HG03460 (cell line): Measurements from ENCODE around the gene C9orf72.
"Not testable (repeated sequence)": the region's sequence is repeated elsewhere in the genome, so short reads cannot be mapped to it uniquely, and the experiment has no call there.

Experiments
- ATAC-seq: cut with Tn5 transposase; IDR thresholded peaks from one replicate; pipeline ENCODE4 v1.9.1; 2021; ENCODE audit not compliant: unreplicated experiment

Gene C9orf72, protein sequence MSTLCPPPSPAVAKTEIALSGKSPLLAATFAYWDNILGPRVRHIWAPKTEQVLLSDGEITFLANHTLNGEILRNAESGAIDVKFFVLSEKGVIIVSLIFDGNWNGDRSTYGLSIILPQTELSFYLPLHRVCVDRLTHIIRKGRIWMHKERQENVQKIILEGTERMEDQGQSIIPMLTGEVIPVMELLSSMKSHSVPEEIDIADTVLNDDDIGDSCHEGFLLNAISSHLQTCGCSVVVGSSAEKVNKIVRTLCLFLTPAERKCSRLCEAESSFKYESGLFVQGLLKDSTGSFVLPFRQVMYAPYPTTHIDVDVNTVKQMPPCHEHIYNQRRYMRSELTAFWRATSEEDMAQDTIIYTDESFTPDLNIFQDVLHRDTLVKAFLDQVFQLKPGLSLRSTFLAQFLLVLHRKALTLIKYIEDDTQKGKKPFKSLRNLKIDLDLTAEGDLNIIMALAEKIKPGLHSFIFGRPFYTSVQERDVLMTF

DNA sequence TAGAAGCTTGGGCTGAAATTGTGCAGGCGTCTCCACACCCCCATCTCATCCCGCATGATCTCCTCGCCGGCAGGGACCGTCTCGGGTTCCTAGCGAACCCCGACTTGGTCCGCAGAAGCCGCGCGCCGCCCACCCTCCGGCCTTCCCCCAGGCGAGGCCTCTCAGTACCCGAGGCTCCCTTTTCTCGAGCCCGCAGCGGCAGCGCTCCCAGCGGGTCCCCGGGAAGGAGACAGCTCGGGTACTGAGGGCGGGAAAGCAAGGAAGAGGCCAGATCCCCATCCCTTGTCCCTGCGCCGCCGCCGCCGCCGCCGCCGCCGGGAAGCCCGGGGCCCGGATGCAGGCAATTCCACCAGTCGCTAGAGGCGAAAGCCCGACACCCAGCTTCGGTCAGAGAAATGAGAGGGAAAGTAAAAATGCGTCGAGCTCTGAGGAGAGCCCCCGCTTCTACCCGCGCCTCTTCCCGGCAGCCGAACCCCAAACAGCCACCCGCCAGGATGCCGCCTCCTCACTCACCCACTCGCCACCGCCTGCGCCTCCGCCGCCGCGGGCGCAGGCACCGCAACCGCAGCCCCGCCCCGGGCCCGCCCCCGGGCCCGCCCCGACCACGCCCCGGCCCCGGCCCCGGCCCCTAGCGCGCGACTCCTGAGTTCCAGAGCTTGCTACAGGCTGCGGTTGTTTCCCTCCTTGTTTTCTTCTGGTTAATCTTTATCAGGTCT, at the start of gene C9orf72:
TSS of gene C9orf72 (minus strand) at position 564 of the 716 bp plus-strand sequence. CDS start 6,361 bp downstream, outside the sequence.
- peak; percentile 59 for ATAC-seq

DNA sequence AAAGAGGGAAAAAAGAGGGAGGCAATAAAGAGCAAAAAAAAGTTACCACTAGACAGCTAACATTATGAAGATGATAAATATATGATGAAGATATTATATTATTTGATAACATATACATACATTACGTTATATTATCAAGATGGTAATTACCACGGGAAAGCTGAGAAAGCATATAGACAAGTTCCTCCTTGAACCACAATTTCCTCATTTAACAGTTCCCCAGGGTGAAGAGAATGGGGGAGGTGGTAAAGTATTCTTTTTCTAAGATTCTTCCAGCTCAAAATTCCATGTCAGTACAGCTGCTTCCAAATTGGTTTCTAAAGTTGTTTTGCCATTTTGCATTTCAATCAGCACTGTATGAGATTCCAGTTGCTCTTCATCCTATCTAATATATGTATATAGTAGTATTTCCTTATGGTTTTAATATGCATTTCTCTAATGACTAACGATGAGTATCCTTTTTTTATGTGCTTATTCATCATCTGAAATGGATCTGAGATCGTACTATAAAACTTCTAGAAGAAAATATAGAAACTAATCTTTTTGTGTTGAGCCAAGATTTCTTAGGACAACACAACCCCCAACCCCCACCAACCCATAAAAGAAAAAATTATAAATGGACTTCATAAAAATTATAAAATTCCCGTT, 49.5 kb upstream of the C9orf72 start:
- ATAC-seq = no peak

DNA sequence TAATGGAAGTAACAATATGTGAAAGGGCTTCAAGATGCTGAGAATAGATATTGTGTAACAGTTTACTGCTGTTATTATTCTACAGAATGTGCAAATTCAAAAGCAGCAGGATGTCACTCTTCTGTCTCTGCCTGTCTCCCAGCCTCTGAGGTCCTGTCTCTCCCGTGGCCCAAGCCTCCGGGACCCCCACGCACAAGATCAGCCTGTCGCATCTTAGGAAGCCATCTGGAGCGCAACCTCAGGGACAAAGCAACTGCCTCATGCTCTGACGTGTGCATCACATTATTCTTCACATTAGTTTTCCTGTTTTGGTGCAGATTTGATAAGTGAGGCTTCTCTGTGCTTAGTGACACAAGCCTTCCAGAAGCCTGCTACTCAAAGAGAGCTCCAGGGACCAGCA, 46.5 kb upstream of the C9orf72 start:
- ATAC-seq = no peak

DNA sequence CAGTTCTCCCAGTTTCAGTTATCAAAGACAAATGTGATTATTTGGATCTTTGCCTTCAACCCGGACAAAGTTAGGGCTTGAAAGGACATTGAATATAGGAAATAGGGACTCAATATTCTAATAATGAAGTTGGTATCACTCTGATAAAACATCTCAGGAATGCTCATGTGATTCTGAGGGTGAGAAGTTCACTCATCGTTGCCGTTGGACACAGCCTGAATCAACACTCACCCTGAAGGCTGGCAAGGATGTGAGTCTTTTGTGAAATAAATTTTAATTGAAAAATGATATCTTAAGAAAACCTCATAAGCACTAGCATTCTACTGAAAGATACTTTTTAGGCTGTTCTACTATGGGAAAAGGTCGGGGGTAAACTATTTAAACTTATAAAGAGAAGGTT, 44.8 kb upstream of the C9orf72 start:
- no peak for ATAC-seq

DNA sequence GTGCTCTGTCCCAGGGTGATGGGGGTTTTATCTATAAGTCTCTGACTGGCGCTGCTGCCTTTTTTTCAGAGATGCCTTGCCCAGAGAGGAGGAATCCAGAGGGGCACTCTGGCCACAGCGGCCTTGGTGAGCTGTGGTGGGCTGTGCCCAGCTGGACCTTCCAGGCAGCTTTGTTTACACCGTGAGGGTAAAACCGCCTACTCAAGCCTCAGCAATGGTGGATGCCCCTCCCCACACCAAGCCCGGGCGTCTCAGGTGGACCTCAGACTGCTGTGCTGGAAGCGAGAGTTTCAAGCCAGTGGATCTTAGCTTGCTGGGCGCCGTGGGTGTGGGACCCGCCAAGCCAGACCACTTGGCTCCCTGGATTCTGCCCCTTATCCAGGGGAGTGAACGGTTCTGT, 41.3 kb upstream of the C9orf72 start:
- no peak for ATAC-seq

DNA sequence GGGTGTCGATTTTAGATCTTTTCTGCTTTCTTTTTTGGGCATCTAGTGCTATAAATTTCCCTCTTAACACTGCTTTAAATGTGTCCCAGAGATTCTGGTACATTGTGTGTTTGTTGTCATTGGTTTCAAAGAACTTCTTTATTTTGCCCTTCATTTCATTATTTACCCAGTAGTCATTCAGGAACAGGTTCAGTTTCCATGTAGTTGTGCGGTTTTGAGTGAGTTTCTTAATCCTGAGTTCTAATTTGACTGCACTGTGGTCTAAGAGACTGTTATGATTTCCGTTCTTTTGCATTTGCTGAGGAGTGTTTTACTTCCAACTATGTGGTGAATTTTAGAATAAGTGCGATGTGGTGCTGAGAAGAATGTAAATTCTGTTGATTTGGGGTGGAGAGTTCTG, 38.8 kb upstream of the C9orf72 start:
- not testable (repeated sequence) for ATAC-seq

DNA sequence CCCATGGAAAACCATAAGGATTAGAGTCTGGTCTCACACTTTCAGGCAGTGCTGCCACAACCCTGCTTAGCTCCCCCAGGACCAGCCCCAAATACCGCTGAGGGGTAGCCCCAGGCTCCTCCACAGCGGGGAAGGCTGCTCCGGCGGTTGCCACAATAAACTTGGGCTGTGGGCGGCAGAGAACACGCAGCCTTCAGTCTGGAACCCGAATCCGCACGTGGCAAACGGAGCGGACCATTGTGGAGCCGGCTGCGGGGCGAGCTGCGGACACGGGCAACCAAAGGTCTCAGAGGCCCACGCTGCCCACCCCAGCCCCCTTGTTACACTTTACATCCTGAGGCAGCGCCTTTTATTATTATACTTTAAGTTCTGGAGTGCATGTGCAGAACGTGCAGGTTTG, 37.3 kb upstream of the C9orf72 start:
- no peak for ATAC-seq

DNA sequence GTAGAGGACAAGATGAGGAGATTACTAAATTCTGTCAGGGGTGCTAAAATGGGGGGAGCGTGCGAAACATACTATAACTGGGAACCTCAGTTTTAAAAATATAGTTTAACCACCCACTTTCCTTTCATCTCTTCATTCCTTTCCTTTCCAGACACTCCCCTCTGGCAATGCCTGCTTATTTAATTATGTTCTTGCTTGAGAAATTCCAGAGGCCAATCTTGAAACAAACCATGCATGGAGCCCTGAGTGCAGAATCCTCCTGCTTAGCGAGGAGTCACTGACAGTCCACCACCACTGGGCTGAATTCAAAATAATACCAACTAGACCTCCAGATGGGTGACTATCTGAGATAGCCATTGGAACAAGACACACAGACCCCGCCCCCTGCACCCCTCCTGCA, 29.7 kb upstream of the C9orf72 start:
- no peak for ATAC-seq

DNA sequence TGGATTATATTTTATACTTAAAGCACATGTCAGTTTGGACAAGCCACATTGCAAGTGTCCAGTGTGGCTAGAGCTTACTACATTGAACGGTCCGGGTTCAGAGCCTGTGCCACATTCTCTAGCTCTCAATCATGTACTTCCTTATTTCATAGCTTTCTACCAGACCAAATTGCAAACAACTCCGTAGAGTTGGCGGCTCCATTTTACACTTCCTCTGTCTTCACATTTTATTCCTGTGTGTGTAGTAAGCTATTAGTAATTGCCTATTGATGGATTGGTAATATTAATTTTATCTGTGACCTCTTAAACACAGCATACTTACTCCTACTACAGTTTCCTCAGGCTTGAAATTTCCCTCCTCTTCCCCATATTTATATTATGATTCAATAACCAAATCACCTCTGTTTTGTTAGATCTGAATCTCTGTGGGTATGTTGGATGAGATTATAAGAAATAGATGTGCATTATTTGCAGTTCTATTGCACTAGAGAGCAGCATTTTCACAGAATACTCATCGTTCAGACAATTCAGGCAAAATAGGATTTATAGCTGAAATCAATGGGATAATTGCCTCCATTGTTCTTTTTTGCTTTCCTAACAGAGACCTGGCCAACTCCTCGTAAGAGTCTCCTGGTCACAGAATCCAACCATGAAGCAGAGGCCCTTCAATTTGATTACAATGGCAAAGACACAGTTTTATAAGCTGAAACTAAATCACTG, 29.0 kb upstream of the C9orf72 start:
- no peak for ATAC-seq

DNA sequence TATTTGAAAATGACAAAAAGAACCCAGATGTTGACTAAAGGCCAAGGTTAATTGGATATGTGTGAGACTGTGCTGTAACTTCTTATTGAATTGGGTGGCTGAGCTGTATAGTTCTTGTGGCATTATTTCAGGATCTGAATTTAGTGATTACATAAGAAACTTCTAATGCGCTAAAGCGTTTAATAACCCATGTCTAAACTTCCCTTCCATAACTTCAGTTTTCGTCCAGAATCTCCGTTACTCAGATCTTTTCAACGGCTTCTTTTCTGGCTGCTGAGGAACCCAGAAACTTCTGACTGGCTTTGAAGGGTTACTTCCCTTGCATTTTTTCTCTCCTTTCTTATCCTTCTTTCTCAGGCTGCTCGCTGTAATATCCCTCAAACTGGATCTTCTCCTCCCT, 28.1 kb upstream of the C9orf72 start:
- no peak for ATAC-seq

DNA sequence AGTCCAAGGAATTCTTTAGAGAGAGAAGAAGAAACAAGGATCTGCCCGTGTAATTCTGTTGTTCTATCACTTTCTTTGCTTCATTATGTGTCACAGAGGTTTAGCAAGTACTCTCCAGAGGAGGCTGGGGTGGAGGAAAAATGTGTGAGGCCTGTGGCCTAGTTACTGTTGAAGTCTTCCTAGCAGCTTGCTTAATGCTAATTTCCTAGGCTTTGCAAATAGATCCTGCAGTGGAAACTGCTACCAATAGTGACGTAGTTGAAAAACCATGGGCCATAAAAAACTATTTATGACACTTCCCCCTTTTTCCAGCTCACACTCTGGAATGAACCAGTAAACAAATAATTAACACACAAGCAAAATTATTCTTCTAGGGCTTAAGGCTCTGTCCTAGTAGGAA, 27.0 kb upstream of the C9orf72 start:
- no peak for ATAC-seq

DNA sequence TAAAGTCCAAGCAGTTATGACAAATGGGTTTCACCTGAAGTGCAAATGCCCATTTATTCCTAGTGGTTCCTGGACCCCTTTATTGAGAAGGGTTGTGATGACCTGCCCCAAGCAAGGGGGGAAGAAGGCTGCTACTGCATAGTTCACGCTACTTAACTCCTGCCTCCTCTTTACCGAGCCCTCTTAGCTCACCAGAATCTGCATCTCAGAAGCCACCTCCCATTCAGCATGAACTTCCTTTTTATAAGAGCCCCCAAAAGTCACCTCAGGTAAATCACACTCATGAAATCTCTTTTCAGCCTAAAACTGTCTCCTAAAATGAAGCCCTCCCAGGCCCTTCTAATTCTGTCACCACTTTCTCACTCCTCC, 26.6 kb upstream of the C9orf72 start:
- no peak for ATAC-seq

DNA sequence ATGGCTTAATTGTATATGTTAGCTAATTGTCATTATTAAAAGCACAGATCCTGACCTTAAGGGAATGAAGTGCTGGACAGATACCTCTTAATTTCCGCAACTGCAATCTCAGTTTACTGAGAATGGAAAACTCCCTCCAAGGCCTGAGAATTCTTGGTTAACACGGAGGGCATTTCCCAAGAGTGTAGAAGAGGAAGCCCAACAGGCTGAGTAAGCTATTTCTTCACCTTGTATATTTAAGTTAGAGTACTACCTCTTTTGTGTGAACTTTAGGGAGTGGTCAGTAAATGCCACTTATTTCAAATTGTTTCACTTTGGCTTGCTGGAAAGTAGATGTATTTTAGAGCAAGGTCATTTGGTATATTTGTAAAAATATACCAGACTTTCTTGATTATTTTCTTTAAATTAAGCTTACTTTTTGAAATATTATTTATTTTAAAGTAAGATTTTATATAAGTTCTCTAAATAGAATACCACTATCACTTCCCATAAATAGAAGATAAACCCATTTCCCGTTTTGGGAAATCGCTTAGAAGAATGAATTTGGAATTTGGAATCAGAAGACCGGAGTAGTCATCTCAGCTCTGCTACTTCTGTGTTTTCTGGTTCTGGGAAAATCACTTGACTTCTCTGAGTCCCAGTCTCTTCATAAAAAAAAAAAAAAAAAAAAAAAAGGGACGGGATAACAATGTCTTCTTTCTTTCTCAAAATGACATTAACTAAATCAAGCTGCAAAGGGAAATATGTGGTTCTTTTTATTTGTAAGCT, 26.0 kb upstream of the C9orf72 start:
- ATAC-seq = no peak

DNA sequence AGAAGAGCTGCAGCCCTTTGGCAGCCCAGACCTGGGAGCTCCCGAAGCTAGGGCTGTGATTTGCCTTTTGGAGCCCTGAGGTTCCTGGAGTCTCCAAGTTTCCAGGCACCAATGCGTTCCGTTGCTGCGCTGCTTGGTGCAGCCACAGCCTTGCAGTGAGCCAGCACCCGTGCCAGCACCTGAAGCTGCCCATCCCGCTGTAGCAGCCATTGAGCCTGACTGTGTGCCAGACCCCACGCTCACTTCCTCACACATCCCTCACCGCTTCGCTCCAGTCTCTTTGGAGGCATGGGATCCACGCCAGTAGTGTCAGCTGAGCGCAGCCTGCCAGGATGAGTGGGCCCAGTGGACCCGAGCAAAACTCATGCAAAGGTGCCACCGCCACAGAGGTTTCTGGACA, 22.5 kb upstream of the C9orf72 start:
- no peak for ATAC-seq

DNA sequence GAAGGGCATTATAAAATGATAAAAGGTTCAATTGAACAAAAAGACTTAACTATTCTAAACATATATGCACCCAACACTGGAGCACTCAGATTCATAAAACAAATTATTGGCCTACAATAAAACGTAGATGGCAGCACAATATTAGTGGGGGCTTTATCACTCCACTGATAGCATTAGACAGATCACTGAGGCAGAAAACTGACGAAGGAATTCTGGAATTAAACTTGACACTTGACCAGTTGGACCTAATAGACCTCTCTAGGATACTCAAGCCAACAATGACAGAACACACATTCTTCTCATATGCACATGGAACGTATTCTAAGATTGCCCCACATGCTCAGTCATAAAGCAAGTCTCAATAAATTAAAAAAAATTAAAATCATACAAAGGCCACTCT, 18.4 kb upstream of the C9orf72 start:
- ATAC-seq = no peak

DNA sequence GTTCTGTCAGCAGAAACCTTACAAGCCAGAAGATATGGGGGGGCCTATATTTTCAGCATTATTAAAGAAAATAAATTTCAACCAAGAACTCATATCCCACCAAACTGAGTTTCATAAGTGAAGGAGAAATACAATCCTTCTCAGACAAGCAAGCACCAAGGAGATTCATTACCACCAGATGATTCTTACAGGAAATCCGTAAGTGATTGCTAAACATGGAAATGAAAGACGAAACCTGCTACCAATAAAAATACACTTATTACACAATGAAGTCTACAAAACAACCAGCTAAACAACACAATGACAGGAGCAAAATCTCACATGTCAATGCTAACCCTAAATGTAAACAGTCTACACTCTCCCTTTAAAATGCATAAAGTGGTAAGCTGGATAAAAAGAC, 17.8 kb upstream of the C9orf72 start:
- no peak for ATAC-seq

DNA sequence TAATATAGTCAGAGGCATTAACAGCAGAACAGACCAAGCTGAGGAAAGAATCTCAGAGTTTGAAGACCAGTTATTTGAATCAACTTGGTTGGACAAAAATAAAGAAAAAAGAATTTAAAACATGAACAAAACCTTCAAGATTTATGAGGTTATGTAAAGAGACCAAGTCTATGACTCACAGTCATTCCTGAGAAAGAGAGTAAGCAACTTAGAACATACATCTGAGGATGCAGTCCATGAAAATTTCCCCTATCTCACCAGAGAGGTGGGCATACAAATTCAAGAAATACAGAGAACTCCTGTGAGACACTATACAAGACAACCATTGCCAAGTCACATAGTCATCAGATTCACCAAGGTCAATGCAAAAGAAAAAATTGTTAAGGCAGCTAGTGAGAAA, 17.4 kb upstream of the C9orf72 start:
- no peak for ATAC-seq

DNA sequence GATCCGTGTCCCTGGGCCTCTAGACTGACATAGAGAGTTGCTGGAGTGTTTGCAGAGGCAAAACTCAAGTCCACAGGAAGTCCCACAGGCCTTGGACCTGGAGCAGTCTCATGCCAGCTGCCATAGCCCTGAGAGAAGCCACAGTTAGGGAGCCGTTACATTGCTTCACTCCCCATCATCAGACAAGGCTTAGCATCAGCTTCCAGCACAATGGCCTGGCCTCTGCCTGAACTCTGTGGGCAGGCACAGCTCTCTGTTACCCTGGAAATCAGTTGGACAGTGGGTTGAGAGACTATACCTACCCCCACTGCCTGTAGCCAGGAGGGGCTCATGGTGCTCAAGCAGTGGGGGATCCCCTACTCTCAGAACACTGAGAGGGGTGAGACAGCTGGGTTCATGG, 16.2 kb upstream of the C9orf72 start:
- no peak for ATAC-seq

DNA sequence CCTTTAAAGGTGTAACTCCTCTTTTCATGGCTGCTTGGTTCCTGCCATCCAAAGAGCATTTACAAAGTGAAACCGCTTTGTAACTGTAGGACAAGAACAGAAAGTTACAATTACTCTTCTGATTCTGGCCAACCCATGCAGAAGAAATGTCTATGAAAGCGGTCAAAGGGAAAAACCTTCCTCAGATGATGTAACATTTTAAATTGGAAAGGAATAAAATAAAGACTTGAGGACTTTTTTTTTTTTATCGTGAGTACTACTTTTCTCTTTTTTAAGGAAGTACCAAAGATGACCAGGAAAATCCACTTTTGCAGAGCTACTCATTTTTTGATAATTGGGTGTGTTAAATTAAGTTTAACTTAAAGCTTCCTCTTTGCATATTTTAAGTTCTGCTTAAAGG, 13.0 kb upstream of the C9orf72 start:
- ATAC-seq = no peak

DNA sequence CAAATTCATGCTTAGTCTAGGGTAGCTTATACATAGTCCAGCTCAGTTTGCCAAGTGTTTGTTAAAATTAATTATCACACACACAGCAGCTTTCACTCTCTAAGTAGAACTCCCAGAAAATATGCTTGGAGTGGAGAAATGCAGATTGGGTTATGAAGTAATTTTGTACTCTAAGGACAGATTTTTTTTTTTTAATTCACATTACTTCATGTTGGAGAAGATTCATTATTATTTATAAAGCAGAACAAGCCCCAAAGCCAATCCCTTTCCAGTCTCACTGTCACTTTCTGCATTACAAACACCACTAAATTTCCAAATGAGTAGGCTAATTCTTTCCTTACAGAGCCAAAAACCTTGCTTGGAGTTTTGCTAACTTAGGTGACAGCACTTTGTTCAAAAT, 11.7 kb upstream of the C9orf72 start:
- ATAC-seq = no peak

DNA sequence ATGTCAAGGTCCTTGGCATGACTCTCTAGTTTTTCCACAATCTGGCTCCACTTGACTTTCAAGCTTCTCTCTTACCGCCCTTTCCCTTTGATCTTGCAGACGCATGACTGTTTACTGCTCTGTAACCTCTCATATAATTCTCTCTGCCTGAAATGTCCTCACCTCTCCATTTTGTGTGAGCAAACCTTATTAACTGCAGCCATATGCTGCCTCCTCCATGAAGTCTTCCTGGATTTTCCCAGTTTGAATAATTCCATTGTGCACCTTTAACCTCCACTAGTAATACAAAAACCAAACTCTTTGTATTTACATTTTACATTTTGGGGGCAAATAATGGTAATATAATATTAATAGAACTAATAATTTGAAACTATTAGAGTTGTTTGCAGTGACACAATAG, 9.5 kb upstream of the C9orf72 start:
- no peak for ATAC-seq
